Measurements from ENCODE around the gene GABRR3.

- TF ChIP-seq CTCF (IDR thresholded peaks at IDR 0.05; ENCODE audit: low read length) (0 out of 2 replicates have a peak, but pooled peaks have one; percentile 13), EZH2 (IDR thresholded peaks at IDR 0.05; ENCODE audit: borderline replicate concordance, low read length) (no peak)
Measured at GRCh38 chr3:98068824-98069223, 33.7 kb upstream of the GABRR3 start.
